Ishikawa (cell line): ENCODE measurements around the gene ARHGEF10L.

Source experiments
- EGR1 ChIP-seq: IDR thresholded peaks from 2 replicates; pipeline ENCODE4 v1.6.1; 2012
- FOXM1 ChIP-seq: IDR thresholded peaks from 2 replicates; pipeline ENCODE4 v1.6.1; 2012; ENCODE audit warnings: low read depth, borderline replicate concordance
- MAX ChIP-seq: IDR thresholded peaks from 2 replicates; pipeline ENCODE4 v1.6.1; 2012
- RAD21 ChIP-seq: IDR thresholded peaks from 2 replicates; pipeline ENCODE4 v1.6.1; 2012; ENCODE audit warnings: low read depth
- TAF1 ChIP-seq: IDR thresholded peaks from 2 replicates; pipeline ENCODE4 v1.6.1; 2012; ENCODE audit warnings: low read depth, mild to moderate bottlenecking
- USF1 ChIP-seq: IDR thresholded peaks from 2 replicates; pipeline ENCODE4 v1.6.1; 2012

GRCh38 chr1:17745479-17745955, 206.0 kb downstream of the ARHGEF10L start:
- TF ChIP-seq EGR1 (no peak), USF1 (no peak), RAD21 (no peak), FOXM1 (no peak), TAF1 (no peak), MAX (no peak)
